ENCODE data around the gene TPRX2.
A peak's percentile ranks its signal among the peaks of the same experiment; 100 is the strongest.
"Not testable (repeated sequence)": the region's sequence is repeated elsewhere in the genome, so short reads cannot be mapped to it uniquely, and the experiment has no call there.

TPRX2 gene

GRCh38 chr19:47863514-47863936 is 4.5 kb downstream of the TPRX2 start:
- peak; percentile 94 for DNase-seq

- no peak for DNase-seq
These were observed 6.1 kb downstream of the TPRX2 start for GRCh38 chr19:47865166-47865565.

- DNase-seq, result no peak
These were observed 19.9 kb downstream of the TPRX2 start for GRCh38 chr19:47878906-47879305.

GRCh38 chr19:47879385-47879784 is 20.4 kb downstream of the TPRX2 start:
- not testable (repeated sequence) for DNase-seq

GRCh38 chr19:47881757-47882156 is 22.7 kb downstream of the TPRX2 start:
- DNase-seq, result peak; percentile 4

- peak; percentile 31 for DNase-seq
These were observed 23.9 kb downstream of the TPRX2 start for GRCh38 chr19:47882890-47883289.

GRCh38 chr19:47885067-47885463 is 26.0 kb downstream of the TPRX2 start:
- DNase-seq, result peak; percentile 3

- no peak for DNase-seq
These were observed 27.1 kb downstream of the TPRX2 start, which contains the start of gene SULT2A1 for GRCh38 chr19:47886010-47886559. TSS of gene SULT2A1 (minus strand) at chr19:47886315. CDS start at chr19:47886257, 58 bp downstream.

- DNase-seq, result peak; percentile 2
These were observed 32.0 kb downstream of the TPRX2 start for GRCh38 chr19:47890865-47891621.

GRCh38 chr19:47891622-47891922 is 32.5 kb downstream of the TPRX2 start:
- DNase-seq, result peak; percentile 14

GRCh38 chr19:47891923-47892666 is 33.1 kb downstream of the TPRX2 start:
- DNase-seq, result peak; percentile 14

- DNase-seq, result no peak
These were observed 36.2 kb downstream of the TPRX2 start for GRCh38 chr19:47895165-47895782.

- no peak for DNase-seq
These were observed 37.0 kb downstream of the TPRX2 start for GRCh38 chr19:47896019-47896418.

- DNase-seq, result no peak
These were observed 37.7 kb downstream of the TPRX2 start for GRCh38 chr19:47896773-47897172.

- DNase-seq, result no peak
These were observed 38.8 kb downstream of the TPRX2 start for GRCh38 chr19:47897861-47898260.

- no peak for DNase-seq
These were observed 40.3 kb downstream of the TPRX2 start for GRCh38 chr19:47899335-47899734.

GRCh38 chr19:47901370-47901769 is 42.3 kb downstream of the TPRX2 start:
- peak; percentile 8 for DNase-seq

GRCh38 chr19:47909350-47909749 is 50.3 kb downstream of the TPRX2 start:
- DNase-seq, result peak; percentile 90

- DNase-seq, result not testable (repeated sequence)
These were observed 51.2 kb downstream of the TPRX2 start for GRCh38 chr19:47910191-47910590.

All from activated effector memory CD4-positive, alpha-beta T cell treated with anti-CD3 and anti-CD28 coated beads, Interleukin-2, amount 50 U/mL, for 16 hours (primary cell).